NAMALWA (cell line): ENCODE measurements around the gene STARD13.

ENCODE experiments used
- DNase-seq: peaks from one replicate; pipeline ENCODE4 v3.0.0-alpha.2; 2015; ENCODE audit warnings: low spot score

The STARD13 gene

GRCh38 chr13:33285420-33286124 lies at the start of gene STARD13:
STARD13 (minus strand) TSS chr13:33285755; CDS start chr13:33285638, 117 bp downstream.
- DNase-seq = peak; percentile 35

- DNase-seq = no peak
Measured at GRCh38 chr13:33334831-33335230, 49.3 kb upstream of the STARD13 start.

DNA sequence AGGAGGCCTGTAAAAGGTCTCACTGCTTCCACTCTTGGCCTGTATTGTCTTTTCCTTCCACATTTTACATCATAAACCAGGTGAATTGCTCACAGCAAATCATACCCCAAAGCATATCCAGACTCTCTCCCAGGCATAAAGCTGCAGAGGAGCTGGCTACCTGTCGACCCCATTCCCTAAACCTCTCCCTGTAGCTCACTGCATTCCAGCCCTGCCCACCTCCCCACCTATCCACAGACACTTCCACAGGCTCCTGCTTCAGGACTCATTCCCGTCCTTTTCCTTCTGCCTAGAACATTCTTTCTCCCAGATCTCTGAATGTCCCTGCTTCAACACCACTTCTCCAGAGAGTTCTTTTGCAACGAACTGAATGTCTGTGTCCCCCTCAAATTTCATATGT lies 46.4 kb upstream of the STARD13 start:
- DNase-seq = no peak

GRCh38 chr13:33330483-33330882 lies 44.9 kb upstream of the STARD13 start:
- no peak for DNase-seq

DNA sequence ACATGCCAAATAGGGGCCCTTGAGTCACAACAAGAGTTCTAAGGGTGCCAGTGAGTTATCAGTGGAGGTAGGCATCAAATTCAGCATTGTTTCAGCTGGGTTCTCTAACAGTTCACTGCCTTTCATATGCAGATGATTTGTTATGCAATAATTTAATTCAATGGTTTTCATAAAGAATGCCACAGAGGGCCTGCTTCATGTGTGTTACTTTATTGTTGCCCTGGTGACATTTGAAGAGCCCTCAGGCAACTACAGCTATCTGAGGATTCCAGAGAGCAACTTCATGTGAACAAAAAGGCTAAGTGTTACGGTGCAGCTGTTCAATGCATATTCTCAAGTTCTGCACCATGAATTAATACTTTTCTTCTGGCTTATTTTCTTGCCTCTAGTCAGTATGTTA lies 43.1 kb upstream of the STARD13 start:
- no peak for DNase-seq

DNA sequence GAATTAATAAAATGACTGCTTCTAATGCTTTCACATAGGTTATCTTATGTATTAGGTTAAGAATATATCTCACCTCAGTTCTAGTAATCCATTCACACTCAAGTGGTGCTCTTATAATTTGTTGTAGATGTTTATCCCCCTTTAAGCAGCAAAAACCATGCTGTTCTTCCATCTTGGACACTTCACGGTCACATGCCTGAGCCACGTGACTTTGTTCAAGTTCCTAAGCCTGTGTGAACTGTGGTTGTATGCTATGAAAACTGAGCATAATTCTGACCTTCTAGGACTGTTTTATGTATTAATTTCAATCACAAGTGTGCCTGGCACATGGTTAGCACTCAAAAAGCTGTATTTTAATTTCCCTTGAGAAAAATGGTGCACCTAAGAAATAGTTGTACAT lies 41.2 kb upstream of the STARD13 start:
- no peak for DNase-seq

DNA sequence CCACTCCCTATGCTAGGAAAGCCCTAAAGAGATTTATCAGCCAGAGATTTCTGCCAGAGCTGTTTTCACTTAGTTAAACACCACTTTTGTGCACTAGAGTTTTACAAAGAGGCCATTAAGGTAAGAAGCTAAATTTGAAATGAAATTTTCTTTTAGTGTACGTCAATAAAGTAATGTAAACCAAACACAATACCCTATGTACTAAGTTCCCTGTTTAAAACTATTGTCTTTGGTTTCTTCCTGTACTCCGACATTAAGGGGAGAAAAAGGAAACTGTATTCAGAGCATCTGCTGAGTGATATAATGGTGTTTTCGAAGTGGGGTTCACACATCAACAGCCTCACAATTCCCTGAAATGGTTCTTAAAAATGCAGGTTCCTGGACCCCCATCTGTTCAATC lies 40.7 kb upstream of the STARD13 start:
- no peak for DNase-seq

DNA sequence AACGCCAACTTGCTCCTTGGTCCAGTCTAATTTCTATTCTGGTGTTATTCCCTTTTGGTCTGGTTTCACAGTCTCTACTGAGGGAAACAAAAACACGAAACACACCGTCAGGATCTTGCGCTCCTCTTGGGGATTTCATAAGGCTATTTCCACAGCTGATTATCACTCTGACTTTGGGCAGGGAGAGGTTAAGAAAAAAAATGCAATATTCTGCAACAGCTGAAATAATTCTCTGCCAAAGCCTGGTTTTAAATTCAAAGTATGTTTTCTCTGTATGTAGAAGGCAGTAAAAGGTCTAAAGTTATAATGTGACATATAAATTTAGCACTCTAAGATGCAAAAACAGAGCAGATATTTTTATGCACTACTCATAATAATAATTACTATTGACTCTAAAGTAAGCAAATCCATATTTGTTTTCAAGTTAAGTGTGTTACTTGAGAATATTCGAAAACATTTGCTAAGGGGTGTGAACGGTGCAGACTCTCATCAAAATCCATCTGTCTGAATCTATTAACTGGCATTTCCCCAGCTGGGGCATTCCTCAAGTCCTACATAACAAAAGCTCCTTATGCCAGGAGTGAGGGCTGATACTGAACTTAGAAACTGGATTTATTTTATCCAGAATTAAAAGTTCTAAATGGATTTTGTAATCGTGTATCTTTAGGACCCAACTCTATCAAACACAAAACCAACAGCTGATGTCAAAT lies 38.4 kb upstream of the STARD13 start:
- DNase-seq = no peak

DNA sequence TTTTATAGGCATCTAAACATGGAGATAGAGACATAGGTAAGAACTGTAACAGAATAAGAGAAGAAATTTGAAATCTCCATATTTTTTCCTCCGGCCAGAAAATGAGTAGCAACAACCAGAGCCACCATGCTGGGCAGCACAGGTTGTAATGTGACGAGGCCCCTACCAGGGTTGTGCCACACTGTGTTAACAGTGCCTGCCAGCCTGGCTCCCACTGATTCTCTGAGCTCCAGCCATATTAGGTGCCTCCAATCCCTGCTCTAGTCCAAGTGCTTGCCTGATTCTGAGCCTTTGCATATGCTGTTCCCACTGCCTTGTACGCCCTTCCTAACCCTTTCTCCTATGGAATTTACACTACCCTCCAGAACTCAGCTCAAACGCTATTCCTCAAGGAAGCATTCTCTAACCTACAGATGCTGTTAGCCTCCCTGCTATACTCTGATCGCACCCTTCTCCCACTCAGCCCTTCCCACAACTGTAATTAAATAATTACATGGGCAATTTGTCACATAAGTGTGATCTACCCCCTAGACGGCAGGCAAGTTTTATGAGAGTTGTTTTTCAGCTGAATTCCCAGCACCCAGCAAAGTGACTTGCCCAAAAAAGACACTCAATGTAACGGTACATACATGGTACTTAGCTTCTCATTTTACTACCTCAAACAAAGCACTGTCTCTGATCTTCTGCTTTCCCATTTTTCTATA lies 37.6 kb upstream of the STARD13 start:
- no peak for DNase-seq

- no peak for DNase-seq
Measured at GRCh38 chr13:33322543-33322809, 36.9 kb upstream of the STARD13 start.

GRCh38 chr13:33321686-33322542 lies 36.4 kb upstream of the STARD13 start:
- no peak for DNase-seq

DNA sequence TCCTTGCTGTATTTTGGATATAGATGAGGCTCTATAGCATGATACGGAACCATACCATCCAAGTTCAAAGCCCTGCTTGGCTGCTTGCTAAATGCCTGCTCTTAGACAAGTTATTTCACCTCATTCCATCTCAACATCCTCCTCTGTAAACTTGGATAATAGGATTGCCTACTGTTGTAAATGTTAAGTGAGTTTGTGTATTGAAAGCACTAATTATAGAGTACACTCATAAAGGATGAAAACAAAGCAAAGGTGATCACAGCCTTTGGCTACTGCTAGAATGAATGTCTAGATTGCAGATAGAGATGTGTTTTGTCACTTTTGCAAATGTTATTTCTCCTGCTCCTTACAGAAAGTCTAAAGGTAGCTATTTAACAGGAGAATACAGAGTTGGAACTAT lies 34.3 kb upstream of the STARD13 start:
- no peak for DNase-seq

GRCh38 chr13:33318744-33319143 lies 33.2 kb upstream of the STARD13 start:
- DNase-seq = no peak

DNA sequence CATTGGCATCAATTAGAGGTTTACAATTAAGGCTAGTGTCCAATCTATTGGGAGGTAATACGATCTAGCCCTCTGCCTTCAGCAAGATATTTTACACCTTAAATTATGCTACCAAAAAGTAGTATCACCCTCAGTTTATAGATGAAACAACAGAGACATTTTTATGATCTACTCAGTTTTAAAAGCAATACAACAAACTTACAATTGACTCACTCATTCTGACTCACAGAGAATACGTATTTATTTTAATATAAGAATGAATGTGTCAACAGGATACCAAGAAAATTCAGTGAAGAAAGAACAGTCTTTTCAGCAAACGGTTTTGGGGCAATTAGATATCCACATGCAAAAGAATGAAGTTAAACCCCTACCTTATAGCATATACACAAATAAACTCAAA lies 32.5 kb upstream of the STARD13 start:
- DNase-seq = no peak

GRCh38 chr13:33316890-33317289 lies 31.3 kb upstream of the STARD13 start:
- no peak for DNase-seq

GRCh38 chr13:33313504-33313903 lies 27.9 kb upstream of the STARD13 start:
- DNase-seq = no peak

- no peak for DNase-seq
Measured at GRCh38 chr13:33312861-33313212, 27.3 kb upstream of the STARD13 start.

DNA sequence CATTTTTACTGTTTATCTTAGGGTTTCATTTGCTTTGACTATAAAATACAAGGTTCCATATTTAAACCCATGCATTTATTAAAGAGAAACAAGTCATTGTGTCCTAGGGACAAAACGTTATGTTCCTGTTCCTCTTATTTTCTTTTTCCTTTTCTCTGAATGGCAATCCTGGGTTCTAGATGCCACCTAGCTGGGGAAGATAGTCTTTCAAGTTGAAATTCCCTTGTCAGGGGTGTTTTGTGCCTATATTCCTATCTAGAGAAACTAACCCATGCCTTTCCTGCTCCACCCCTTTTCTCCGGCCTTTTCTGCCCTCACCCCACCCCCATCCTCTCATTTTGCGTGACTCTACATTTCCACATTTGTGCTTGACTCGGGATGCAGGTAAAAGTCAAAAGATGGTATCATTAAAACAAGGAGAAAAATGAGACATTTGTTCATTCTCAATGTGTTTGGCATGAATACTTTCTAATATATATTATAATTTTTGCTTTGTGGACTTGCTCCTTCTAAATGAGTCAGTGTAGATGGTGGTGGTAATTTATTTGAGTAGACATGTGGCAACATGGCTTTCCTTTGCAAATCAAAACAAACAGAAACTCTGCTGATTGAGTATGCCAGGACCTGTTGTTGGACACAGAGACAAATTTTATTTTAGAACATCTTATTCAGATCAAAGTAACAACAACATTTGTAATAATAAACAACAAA lies 26.8 kb upstream of the STARD13 start:
- no peak for DNase-seq

- no peak for DNase-seq
Measured at GRCh38 chr13:33311040-33311439, 25.5 kb upstream of the STARD13 start.

- DNase-seq = no peak
Measured at GRCh38 chr13:33310245-33311038, 24.9 kb upstream of the STARD13 start.

DNA sequence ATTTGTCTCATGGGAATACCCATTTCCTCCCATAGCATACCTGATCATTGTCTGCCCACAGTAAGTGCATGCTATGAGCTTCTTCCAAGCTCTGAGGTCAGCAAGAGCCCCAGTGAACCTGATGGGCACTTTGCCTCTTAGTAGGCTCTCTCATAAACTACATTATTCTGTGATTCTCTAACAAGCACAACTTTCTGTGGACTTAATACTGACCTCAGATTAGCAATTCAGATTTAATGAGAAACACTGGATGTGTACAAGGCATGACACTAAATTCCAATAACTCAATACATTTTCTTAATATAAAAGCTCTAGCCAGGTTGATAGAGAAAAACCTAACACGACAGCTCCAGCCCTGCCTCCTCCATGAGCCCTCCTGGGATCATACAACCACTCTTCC lies 23.3 kb upstream of the STARD13 start:
- no peak for DNase-seq
